Endodermal cell (in vitro differentiated cells): ENCODE measurements around the gene SLC10A6. TPM values are rescaled to one million over a fixed set of nuclear protein-coding genes. Genes with fewer than 3 reads are reported as not detected.

Experiments used
- DNase-seq: peaks from one replicate; pipeline ENCODE4 v3.0.0-alpha.2; 2017
- H3K27ac ChIP-seq: 2 replicates; pipeline ENCODE4 v1.5.1; 2013; ENCODE audit warnings: mild to moderate bottlenecking, low read depth, low read length, moderate library complexity
- H3K27me3 ChIP-seq: 2 replicates; pipeline ENCODE4 v1.6.1; 2013; ENCODE audit warnings: mild to moderate bottlenecking, low read length, moderate library complexity; ENCODE audit not compliant: insufficient read depth, control insufficient read depth, poor library complexity, severe bottlenecking
- H3K36me3 ChIP-seq: 2 replicates; pipeline ENCODE4 v1.7.0; 2013; ENCODE audit warnings: mild to moderate bottlenecking, low read length, moderate library complexity; ENCODE audit not compliant: control insufficient read depth, insufficient read depth
- H3K4me1 ChIP-seq: one replicate; pipeline ENCODE4 v1.7.0; 2013; ENCODE audit warnings: low read length; ENCODE audit not compliant: control insufficient read depth, insufficient read depth
- H3K4me3 ChIP-seq: 2 replicates; pipeline ENCODE4 v1.5.1; 2013; ENCODE audit warnings: mild to moderate bottlenecking, low read length, moderate library complexity
- H3K9ac ChIP-seq: 2 replicates; pipeline ENCODE4 v1.6.1; 2013; ENCODE audit warnings: mild to moderate bottlenecking, low read length, moderate library complexity; ENCODE audit not compliant: poor library complexity, severe bottlenecking; ENCODE audit errors: extremely low read depth
- H3K9me3 ChIP-seq: 2 replicates; pipeline ENCODE4 v1.6.1; 2013; ENCODE audit warnings: mild to moderate bottlenecking, low read length, moderate library complexity; ENCODE audit not compliant: control insufficient read depth
- H3K27ac Mint-ChIP-seq: 2 replicates; pipeline ENCODE4 v1.8.0; 2020; ENCODE audit warnings: mixed read lengths
- H3K27me3 Mint-ChIP-seq: 2 replicates; pipeline ENCODE4 v1.8.0; 2021; ENCODE audit warnings: mild to moderate bottlenecking, mixed read lengths; ENCODE audit not compliant: insufficient read depth
- H3K36me3 Mint-ChIP-seq: 2 replicates; pipeline ENCODE4 v1.8.0; 2020; ENCODE audit warnings: low read depth, mixed read lengths
- H3K4me1 Mint-ChIP-seq: 2 replicates; pipeline ENCODE4 v1.8.0; 2020; ENCODE audit warnings: mixed read lengths
- H3K4me3 Mint-ChIP-seq: 2 replicates; pipeline ENCODE4 v1.8.0; 2020; ENCODE audit warnings: mild to moderate bottlenecking, moderate library complexity, mixed read lengths
- H3K9me3 Mint-ChIP-seq: 2 replicates; pipeline ENCODE4 v1.8.0; 2020; ENCODE audit warnings: mild to moderate bottlenecking, mixed read lengths
- CTCF ChIP-seq: fragments of 200-600 bp; sonication (generic); conservative IDR thresholded peaks from 2 replicates; pipeline ENCODE4 v1.5.0; 2021; ENCODE audit warnings: antibody characterized with exemption, mild to moderate bottlenecking
- WGBS, 2 experiments: methylation state at CpG; one replicate each; pipeline versions ENCODE4 v1.1.5 to v1.1.7; 2013; ENCODE audit warnings: missing lambda C conversion rate in 2 of 2, mixed read lengths in 1 of 2; ENCODE audit not compliant: insufficient coverage in 1 of 2, insufficient read length in 1 of 2; 5-methylcytosine and 5-hydroxymethylcytosine counted together
- total RNA-seq, 2 donors: library from RNA; stranded (reverse); fragmentation: NEBNext Ultra II Directional in 1 of 2; extraction: Animal tissue kit (Norgen Biotek cat#: 25700) in 1 of 2; gene quantifications; 2 replicates in 1 of 2; 3 replicates in 1 of 2; pipeline ENCODE4 v1.2.1, GENCODE V29; 2021

Gene SLC10A6
- total RNA-seq, 2 donors from 2014 or later = not detected

DNA sequence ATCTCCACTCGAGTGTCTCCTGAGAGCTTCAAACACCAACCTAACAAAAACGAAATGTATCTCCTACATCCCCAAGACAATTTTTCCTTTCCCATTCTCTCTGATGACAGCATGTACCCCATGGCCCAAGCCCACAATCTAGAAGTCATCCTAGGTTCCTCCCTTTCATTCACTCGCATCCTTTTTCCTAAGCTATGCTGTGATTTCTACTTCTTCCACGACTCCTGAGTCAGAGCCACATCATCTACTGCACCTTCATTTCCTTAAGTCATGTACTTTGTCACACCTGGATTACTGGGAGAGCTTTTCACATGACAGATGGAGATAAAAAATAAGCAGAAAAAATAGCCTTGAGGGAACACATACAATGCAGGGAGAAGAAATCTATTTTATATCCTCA lies 23.0 kb upstream of the SLC10A6 start:
- H3K9me3 ChIP-seq = no peaks in the 10 kb centered on the region
- Mint-ChIP-seq H3K27me3 (peaks cover 3% of the 10 kb centered on the region), H3K27ac (no peak overlapping the region), H3K36me3 (no peaks in the 10 kb centered on the region), H3K4me3 (no peak overlapping the region), H3K4me1 (no peaks in the 10 kb centered on the region), H3K9me3 (peaks cover 5% of the 10 kb centered on the region)
- DNase-seq = no peak
- no peaks in the 10 kb centered on the region for H3K4me1 ChIP-seq
- no peaks in the 10 kb centered on the region for H3K36me3 ChIP-seq
- no peaks in the 10 kb centered on the region for H3K27me3 ChIP-seq
- 89 to 92% methylated on average over 2 to 4 of the region's 4 CpGs for WGBS, 2 experiments
- no peak overlapping the region for H3K27ac ChIP-seq
- H3K9ac ChIP-seq = no peak overlapping the region
- no peak for TF ChIP-seq CTCF
- H3K4me3 ChIP-seq = no peak overlapping the region

GRCh38 chr4:86870442-86871069 lies 21.4 kb upstream of the SLC10A6 start:
- no peaks in the 10 kb centered on the region for H3K9me3 ChIP-seq
- Mint-ChIP-seq H3K36me3 (no peaks in the 10 kb centered on the region), H3K4me1 (no peaks in the 10 kb centered on the region), H3K27me3 (peaks cover 3% of the 10 kb centered on the region), H3K4me3 (no peak overlapping the region), H3K9me3 (peaks cover 5% of the 10 kb centered on the region), H3K27ac (no peak overlapping the region)
- no peak overlapping the region for H3K4me3 ChIP-seq
- H3K27ac ChIP-seq = no peak overlapping the region
- H3K27me3 ChIP-seq = no peaks in the 10 kb centered on the region
- no peak for DNase-seq
- H3K9ac ChIP-seq = no peak overlapping the region
- no peak for TF ChIP-seq CTCF
- H3K4me1 ChIP-seq = no peaks in the 10 kb centered on the region
- H3K36me3 ChIP-seq = no peaks in the 10 kb centered on the region
- 91% methylated on average over 8 to 9 of the region's 9 CpGs for WGBS, 2 experiments

DNA sequence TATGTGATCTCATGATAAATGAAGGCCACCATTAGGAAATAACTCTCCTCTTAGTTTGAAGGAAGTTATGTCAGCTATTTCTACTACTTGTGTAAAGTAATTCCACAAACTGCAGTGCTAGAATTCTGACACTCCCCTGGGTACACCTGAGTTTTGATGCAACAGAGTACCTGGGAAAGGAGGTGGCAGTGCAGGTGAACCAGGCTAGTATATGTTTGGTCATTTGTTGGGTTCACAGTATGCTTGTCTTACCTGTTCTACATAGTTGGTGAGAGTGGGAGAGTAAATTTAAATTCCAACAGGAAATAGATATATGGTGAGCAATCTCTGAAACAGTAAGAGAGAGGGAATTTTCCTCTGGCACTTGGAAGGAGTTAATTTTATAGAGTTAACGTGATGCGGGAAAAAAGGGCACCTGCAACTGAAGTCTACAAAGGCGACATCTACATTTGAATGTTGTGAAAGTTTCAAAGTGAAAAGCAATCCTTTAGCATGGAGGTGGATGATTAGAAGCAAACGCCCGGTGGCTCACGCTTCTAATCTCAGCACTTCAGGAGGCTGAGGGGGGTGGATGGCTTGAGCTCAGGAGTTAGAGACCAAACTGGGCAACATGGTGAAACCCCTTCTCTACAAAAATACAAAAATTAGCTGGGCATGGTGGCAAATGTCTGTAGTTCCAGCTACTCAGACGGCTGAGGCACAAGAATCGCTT lies 8.3 kb upstream of the SLC10A6 start:
- H3K4me3 ChIP-seq = no peak overlapping the region
- peak overlapping the region; percentile 6 for H3K4me3 Mint-ChIP-seq
- DNase-seq = peak; percentile 60
- no peaks in the 10 kb centered on the region for H3K9me3 Mint-ChIP-seq
- no peaks in the 10 kb centered on the region for H3K27me3 ChIP-seq
- no peak overlapping the region for H3K27ac Mint-ChIP-seq
- H3K4me1 Mint-ChIP-seq = peaks cover 24% of the 10 kb centered on the region
- no peaks in the 10 kb centered on the region for H3K36me3 ChIP-seq
- H3K36me3 Mint-ChIP-seq = no peaks in the 10 kb centered on the region
- H3K9ac ChIP-seq = no peak overlapping the region
- H3K9me3 ChIP-seq = no peaks in the 10 kb centered on the region
- TF ChIP-seq CTCF = no peak
- 23 to 37% methylated on average over 7 to 8 of the region's 8 CpGs for WGBS, 2 experiments
- peaks cover 16% of the 10 kb centered on the region for H3K4me1 ChIP-seq
- H3K27ac ChIP-seq = no peak overlapping the region
- H3K27me3 Mint-ChIP-seq = peaks cover 11% of the 10 kb centered on the region
